GM18511 (cell line): ENCODE measurements around the gene LFNG.
"Not testable (repeated sequence)": the region's sequence is repeated elsewhere in the genome, so short reads cannot be mapped to it uniquely, and the experiment has no call there.

Experiments
- ATAC-seq: cut with Tn5 transposase; IDR thresholded peaks from one replicate; pipeline ENCODE4 v1.9.1; 2021; ENCODE audit warnings: mild to moderate bottlenecking, moderate library complexity; ENCODE audit not compliant: unreplicated experiment

LFNG gene

GRCh38 chr7:2527505-2528467, 8.2 kb downstream of the LFNG start:
- ATAC-seq, result no peak

GRCh38 chr7:2528481-2529095, 9.0 kb downstream of the LFNG start:
- peak; percentile 6 for ATAC-seq

- ATAC-seq, result peak; percentile 71
Measured at GRCh38 chr7:2529161-2530070, 9.8 kb downstream of the LFNG start.

- peak; percentile 47 for ATAC-seq
Measured at GRCh38 chr7:2530071-2530987, 10.8 kb downstream of the LFNG start.

GRCh38 chr7:2530994-2531795, 11.6 kb downstream of the LFNG start:
- not testable (repeated sequence) for ATAC-seq

GRCh38 chr7:2531796-2532110, 12.2 kb downstream of the LFNG start:
- ATAC-seq, result not testable (repeated sequence)

- not testable (repeated sequence) for ATAC-seq
Measured at GRCh38 chr7:2532199-2532772, 12.7 kb downstream of the LFNG start.

- ATAC-seq, result not testable (repeated sequence)
Measured at GRCh38 chr7:2532816-2533215, 13.2 kb downstream of the LFNG start.

GRCh38 chr7:2533566-2533965, 14.0 kb downstream of the LFNG start:
- not testable (repeated sequence) for ATAC-seq

GRCh38 chr7:2534214-2534613, 14.6 kb downstream of the LFNG start:
- ATAC-seq, result not testable (repeated sequence)

- not testable (repeated sequence) for ATAC-seq
Measured at GRCh38 chr7:2535872-2536627, 16.5 kb downstream of the LFNG start.

GRCh38 chr7:2537981-2538851, 18.6 kb downstream of the LFNG start:
- no peak for ATAC-seq

GRCh38 chr7:2539031-2539911, 19.7 kb downstream of the LFNG start:
- no peak for ATAC-seq

- no peak for ATAC-seq
Measured at GRCh38 chr7:2540133-2540532, 20.6 kb downstream of the LFNG start.

GRCh38 chr7:2540641-2541051, 21.1 kb downstream of the LFNG start:
- no peak for ATAC-seq

- ATAC-seq, result no peak
Measured at GRCh38 chr7:2541291-2542010, 21.9 kb downstream of the LFNG start.
